Measurements from ENCODE around the gene MVK.

DNA sequence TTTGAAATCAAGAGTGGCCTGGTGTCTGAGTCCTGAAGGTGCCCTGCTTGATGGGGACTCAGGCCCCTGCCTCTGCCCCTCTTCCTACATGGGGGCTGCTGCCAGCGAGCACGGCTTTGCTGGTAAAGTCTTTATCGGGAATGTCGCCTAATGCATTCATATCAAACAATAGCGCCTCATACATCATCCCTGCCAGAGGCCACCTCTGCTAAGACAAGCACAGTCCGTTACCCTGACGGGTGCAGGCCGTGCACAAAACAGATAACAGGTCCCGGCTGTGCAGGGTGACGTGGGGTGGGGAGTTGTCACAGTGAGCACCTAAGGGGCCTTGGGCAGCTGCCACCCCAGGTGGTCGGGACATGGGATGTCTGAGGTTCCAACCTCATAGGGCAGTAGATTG, 71.6 kb downstream of the MVK start:
- TF ChIP-seq, protein P1, sequence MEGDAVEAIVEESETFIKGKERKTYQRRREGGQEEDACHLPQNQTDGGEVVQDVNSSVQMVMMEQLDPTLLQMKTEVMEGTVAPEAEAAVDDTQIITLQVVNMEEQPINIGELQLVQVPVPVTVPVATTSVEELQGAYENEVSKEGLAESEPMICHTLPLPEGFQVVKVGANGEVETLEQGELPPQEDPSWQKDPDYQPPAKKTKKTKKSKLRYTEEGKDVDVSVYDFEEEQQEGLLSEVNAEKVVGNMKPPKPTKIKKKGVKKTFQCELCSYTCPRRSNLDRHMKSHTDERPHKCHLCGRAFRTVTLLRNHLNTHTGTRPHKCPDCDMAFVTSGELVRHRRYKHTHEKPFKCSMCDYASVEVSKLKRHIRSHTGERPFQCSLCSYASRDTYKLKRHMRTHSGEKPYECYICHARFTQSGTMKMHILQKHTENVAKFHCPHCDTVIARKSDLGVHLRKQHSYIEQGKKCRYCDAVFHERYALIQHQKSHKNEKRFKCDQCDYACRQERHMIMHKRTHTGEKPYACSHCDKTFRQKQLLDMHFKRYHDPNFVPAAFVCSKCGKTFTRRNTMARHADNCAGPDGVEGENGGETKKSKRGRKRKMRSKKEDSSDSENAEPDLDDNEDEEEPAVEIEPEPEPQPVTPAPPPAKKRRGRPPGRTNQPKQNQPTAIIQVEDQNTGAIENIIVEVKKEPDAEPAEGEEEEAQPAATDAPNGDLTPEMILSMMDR (IDR thresholded peaks at IDR 0.05) = no peak
- TF ChIP-seq POLR2A (IDR thresholded peaks at IDR 0.05) (no peak), EP300 (IDR thresholded peaks at IDR 0.05) (no peak)

All from tibial nerve (tissue), 4 donors.